Measurements from ENCODE around the gene CDNF.

Gene CDNF

DNA sequence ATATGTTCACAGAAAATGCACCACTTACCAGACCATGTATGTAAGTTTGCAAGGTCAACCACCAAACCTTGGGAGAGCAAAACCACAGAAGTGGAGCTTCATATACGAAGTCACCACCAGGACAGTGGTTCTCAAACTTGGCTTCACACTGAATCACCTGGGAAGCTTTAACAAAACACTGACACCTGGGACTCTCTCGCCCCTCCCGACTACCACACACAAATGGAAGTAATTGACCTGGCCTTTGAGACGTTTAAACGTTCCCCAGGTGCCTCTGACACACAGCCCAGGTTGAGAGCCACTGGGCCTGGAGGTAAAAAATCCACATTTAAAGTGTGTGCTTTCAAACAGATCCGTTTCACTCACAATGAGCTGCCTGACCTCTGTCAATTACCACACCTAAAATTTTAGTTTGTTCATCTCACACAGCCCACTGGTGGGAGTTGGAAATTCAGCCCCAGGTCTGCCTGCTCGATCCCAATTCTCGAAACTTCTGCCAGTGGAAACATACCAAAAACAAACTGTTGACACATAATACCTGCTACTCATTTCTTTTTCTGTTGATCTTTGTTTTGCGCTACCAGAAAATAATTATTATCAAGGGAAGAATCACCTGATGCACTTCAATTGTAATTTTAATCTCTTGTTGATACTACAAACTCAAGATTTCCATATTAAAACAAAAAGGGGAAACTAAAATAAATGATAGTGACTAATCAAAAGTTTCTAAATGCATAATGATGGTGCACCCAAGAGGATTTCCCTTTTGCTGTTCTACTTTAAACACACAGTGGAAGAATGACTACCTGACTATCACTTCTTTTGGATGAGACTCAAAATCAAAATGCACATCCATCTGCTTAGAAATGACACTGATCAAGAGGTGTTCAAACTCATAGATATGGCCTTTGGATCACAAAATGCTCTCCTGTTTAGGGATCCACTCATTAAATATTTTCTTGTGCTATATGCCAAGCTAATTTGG, 26.6 kb downstream of the CDNF start:
- in situ Hi-C loops (cut with HindIII; ENCODE audit: low pct_ligation_motif_present, low pct_unique_long_range_greater_than_20kb, low sequenced_read_pairs): no loop called here

DNA sequence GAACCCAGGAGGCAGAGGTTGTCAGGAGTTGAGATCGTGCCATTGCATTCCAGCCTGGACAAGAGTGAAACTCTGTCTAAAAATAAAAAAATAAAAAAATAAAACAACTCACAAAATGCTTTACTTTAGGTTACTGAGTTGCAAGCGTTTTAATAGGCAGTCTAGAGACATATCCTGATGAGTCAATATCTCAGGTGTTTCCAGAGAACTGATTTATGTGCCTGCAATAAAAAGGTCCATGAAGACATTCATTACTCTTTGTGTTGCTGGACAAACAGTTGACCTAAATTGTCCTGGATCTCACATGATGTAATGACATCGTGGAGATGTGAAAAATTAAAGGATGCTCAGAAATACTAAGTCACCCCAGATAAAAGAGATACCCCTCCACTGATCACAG, 31.5 kb downstream of the CDNF start:
- in situ Hi-C loops (cut with HindIII; ENCODE audit: low pct_ligation_motif_present, low pct_unique_long_range_greater_than_20kb, low sequenced_read_pairs): no loop called here
- DNase-seq: no peak

More for the DNA sequence above, 26.6 kb downstream of the CDNF start:
- no peak for DNase-seq

DNA sequence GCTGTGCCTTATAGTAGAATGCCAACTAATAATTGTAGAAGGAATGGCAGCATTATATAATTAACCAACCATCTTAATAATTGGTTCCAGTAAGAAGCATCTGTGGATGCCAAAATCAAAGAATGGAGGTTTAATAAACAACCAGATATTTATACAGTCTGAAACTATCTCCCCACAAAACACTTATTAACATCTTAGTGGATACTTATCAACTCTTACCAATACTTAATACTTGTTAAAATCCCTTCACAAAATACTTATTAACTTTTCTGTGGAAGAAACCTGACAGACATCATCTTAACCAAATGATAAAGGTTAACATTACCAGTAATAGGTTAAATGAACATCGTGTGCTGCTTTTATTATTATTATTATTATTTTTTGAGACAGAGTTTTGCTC, 34.0 kb downstream of the CDNF start:
- no peak for DNase-seq
- in situ Hi-C loops (cut with HindIII; ENCODE audit: low pct_ligation_motif_present, low pct_unique_long_range_greater_than_20kb, low sequenced_read_pairs): no loop called here

DNA sequence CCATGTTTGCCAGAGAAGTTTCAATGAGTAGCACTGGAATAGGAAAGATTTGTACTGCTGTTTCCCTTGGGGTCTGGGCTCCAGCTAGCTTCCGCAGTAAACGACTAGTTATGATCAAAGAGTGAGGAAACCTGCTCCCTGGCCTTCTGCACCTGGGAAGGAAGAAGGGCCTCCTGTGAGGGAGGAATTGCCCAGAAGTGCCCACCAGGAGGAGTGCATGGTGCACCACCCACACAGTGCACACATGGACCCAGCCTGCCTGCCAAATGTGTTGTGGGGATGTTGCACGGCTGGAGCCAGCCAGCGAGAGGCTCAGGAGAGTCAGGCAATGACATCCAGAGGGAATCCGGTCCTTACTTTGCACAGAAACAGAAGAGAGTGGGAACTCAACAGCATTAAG, 36.1 kb downstream of the CDNF start:
- DNase-seq: no peak
- in situ Hi-C loops (cut with HindIII; ENCODE audit: low pct_ligation_motif_present, low pct_unique_long_range_greater_than_20kb, low sequenced_read_pairs): no loop called here

DNA sequence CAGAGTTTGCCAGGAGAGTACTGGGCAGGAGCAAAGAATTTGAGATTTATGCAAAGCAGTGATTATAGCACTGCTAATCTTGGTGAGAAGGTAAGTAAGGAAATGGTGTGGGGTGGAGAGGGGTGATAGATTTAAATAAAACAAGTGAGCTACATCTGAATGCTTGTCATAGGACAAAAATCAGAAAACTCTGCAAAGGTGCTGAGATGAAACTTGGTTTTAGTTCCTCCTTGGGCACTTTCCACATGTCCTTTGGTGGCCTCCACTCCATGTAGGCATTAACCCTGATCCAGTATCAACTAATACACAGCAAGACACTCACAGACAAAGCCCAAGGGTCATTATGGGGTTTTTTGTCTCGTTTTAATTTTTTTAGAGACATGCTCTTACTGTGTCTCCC, 37.4 kb downstream of the CDNF start:
- in situ Hi-C loops (cut with HindIII; ENCODE audit: low pct_ligation_motif_present, low pct_unique_long_range_greater_than_20kb, low sequenced_read_pairs): no loop called here

DNA sequence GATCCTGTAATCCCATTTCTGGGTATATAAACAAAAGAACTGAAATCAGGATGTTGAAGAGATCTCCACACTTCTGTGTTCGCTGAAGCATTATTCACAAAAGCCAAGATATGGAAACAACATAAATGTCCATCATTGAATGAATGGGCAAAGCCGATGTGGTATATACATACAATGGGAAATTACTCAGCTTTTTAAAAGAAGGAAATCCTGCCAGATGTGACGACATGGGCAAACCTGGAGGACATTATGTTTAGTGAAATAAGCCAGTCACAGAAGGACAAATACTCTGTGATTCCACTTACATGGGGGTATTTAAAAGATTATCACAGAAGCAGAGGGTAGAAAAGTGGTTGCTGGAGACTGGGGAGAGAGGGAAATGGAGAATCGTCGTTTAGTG, 39.2 kb downstream of the CDNF start:
- in situ Hi-C loops (cut with HindIII; ENCODE audit: low pct_ligation_motif_present, low pct_unique_long_range_greater_than_20kb, low sequenced_read_pairs): no loop called here
- DNase-seq: no peak

More for the DNA sequence above, 37.4 kb downstream of the CDNF start:
- DNase-seq: no peak

DNA sequence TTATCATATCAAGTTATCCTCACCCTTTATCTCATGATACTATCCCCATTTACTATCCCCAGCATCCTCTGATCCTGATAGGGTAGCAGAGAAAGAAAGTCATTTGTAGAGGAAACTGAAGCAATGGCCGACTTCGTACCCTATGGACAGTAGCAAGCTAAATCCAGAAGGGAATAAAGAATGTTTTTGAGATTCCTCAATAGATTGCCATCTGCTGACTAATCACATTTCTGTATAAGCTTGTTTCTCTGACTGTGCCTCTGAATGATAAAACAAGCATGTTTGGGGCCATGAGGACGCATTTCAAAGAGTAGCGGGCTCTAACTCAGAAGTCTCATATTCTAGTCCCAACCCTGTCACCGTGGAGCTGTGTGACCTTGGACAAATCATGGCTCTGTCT, 49.9 kb downstream of the CDNF start:
- in situ Hi-C loops (cut with HindIII; ENCODE audit: low pct_ligation_motif_present, low pct_unique_long_range_greater_than_20kb, low sequenced_read_pairs): no loop called here
- DNase-seq: no peak

DNA sequence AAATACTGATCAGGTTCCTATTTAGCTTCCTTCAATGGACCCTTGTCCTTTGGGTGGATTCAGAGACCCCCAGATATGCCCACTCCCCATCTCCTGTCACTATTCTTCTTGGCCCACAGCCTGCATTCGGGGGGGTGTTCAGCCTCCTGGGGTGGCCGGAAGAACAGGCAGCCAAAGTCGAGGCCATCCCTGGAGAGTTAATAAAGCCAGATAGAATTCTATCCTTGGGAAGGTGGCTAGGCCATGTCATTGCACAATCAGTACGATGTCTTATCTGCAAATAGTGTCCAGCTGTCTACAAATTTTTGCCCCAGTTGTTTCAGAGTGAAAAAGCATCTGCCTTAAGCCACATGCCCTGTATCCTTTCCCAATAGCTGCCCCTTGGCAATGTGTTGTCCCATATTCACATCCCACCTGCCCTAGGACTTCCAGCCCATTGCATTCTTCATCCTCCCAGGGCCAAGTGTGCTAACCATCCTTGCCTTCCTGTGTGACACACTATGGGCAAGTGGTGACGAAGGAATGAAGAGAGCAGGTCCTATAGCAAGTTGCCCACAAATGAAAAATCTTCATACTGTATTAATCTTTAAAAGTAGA, 53.3 kb downstream of the CDNF start:
- in situ Hi-C loops (cut with HindIII; ENCODE audit: low pct_ligation_motif_present, low pct_unique_long_range_greater_than_20kb, low sequenced_read_pairs): no loop called here
- DNase-seq: no peak

DNA sequence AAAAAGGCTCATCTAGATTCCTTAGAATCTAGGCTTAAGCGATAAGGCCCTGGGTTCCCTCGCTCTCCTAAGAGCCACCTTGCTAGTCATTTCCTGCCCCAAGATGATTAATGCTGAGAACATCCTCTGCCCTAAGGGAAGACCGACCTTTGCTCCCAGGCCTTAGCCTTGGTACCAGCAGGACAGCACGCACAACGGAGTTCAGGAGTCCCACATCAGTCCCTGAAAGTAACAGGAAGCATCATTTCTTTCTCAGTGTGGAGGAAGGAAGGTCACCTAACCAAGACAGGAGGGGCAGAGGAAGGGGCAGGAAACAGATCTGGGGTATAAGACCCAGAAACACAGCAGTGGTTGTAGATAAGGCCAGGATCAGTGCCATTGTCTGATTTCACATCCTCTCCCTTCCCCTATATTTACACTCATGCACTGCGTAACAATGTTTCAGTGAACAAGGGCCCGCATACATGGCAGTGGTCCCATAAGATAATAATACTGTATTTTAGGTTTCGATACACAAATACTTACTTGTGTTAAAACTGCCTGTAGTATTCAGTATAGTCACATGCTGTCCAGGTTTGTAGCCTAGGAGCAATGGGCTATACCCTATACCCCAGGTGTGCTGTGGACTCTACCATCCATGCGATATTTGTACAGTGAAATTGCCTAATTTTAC, 55.0 kb downstream of the CDNF start:
- in situ Hi-C loops (cut with HindIII; ENCODE audit: low pct_ligation_motif_present, low pct_unique_long_range_greater_than_20kb, low sequenced_read_pairs): no loop called here
- peak; percentile 86 for DNase-seq

DNA sequence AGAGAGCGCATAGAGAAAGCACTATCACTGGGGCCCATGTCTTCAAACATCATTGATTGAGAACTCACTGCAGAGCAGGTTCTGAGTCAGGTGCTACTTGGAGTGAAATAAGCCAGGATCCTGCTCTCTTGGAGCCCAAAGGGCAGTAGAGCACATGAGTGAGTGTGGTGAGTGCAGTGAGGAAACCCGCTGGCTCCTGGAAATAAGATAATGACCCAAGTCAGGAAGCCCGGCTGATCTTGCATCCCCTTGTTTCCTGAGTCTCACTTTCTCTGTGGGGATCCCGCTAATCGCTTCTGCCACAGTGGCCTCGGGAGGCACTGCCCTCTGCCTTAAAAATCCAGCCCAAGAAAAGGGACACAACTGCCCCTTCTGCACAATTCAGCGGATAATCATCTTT, 56.1 kb downstream of the CDNF start:
- no peak for DNase-seq
- in situ Hi-C loops (cut with HindIII; ENCODE audit: low pct_ligation_motif_present, low pct_unique_long_range_greater_than_20kb, low sequenced_read_pairs): no loop called here

DNA sequence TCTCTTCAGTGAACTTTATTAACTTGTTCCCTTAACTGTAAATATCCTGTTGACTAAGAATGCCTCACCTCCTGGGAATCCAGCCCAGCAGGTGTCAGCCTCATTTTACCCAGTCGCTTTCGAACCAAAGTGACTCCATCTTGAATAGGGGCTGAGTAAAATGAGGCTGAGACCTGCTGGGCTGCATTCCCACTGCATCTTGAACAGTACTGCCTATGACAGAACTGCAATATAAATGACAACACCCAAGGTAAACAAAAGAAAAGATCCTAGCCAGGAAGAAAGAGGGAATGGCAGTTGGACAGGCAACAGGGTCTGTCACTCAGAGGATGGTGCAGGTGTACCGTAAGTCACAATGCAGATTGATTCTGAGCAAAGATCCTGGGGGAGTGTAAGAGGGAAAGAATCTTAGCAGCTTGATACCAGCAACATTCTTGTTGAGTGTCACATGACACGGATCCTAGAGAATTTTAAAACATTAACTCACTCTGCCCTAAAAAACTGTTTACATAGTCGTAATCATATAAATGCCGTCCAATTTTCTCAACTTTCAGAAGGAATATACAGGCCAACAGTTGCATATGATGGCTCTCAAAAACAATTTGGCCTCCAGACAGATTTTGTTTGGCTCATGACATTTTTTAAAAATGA, 58.7 kb downstream of the CDNF start:
- DNase-seq: no peak
- in situ Hi-C loops (cut with HindIII; ENCODE audit: low pct_ligation_motif_present, low pct_unique_long_range_greater_than_20kb, low sequenced_read_pairs): no loop called here

DNA sequence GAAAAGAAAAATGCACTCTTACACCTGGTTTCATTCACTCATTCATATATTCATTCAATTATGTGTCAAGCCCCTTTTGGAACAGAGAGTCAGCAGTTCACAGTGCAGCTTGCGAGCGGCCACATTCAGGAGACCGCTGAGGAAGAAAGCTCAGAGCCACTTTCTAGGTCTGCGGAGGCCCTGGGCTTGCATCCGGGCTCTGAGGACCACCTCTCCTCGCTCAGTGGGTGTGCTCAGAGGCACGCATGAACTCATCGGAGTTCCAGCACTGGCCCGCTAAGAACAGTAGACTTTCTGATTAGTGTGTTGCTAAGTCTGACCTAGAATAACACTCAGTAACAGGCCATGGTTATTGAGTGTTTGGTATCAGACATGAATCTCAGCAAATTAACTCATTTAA, 61.3 kb downstream of the CDNF start:
- in situ Hi-C loops (cut with HindIII; ENCODE audit: low pct_ligation_motif_present, low pct_unique_long_range_greater_than_20kb, low sequenced_read_pairs): no loop called here
- DNase-seq: no peak

DNA sequence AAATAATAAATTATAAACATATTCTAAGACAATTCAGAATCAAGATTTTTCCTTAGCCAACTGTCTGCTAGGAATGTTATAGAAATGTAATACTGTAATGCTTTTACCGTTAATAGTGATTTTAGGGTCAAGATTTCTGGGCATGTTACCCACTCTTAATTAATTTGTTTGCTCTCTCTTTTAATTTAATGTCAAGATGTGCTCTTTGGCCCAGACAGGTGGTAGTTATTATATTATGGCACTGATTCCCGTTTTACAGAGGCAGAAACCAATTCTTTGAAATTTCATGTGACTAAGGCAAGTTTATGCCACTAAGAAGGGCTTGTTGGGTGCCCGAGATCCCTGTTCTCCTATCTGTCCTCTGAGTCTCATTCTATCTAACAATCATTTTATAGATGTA, 62.2 kb downstream of the CDNF start:
- DNase-seq: no peak
- in situ Hi-C loops (cut with HindIII; ENCODE audit: low pct_ligation_motif_present, low pct_unique_long_range_greater_than_20kb, low sequenced_read_pairs): no loop called here

DNA sequence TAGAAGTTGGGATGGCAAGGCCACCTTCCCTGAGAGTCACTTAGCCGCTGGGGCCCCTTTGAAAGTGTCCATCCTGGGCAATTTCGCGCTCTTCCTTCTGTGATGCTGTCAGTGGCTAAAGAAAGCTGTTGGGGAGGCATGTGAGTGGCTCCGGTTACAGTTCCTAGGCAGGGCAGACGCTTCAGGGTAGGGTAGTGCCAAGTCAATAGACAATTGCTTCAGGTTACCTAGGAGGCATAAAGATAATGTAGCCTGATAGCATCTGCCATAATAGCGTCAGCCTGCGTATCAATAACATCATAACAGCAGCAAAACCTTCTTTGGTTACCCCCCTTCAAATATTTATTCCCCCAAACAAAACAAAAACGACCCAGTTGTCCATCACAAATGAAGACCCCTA, 63.0 kb downstream of the CDNF start, which contains the start of gene FAM107B:
Gene FAM107B (minus strand): TSS at position 101 of the 400 bp plus-strand sequence. CDS start 234 bp downstream, outside the sequence.
- peak; percentile 48 for DNase-seq
- in situ Hi-C loops (cut with HindIII; ENCODE audit: low pct_ligation_motif_present, low pct_unique_long_range_greater_than_20kb, low sequenced_read_pairs): no loop called here

DNA sequence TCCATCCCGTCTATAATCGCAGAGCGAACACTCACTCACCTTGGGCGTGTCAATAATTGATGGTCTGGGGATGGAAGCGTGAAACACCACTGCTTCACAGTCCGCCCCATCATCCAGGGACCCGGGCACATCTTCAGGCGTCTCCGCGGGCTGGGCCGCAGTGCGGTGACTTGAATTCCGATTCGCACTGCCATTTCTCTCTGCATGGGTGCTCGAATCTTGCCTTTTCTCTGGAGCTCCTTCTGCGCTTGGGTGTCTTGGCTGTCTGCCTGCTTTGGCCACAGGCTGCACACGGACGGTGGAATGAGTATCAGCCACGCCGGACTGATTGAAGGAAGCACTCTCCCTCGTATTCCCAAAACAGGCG, 63.6 kb downstream of the CDNF start:
- in situ Hi-C loops (cut with HindIII; ENCODE audit: low pct_ligation_motif_present, low pct_unique_long_range_greater_than_20kb, low sequenced_read_pairs): no loop called here
- DNase-seq: peak; percentile 74

DNA sequence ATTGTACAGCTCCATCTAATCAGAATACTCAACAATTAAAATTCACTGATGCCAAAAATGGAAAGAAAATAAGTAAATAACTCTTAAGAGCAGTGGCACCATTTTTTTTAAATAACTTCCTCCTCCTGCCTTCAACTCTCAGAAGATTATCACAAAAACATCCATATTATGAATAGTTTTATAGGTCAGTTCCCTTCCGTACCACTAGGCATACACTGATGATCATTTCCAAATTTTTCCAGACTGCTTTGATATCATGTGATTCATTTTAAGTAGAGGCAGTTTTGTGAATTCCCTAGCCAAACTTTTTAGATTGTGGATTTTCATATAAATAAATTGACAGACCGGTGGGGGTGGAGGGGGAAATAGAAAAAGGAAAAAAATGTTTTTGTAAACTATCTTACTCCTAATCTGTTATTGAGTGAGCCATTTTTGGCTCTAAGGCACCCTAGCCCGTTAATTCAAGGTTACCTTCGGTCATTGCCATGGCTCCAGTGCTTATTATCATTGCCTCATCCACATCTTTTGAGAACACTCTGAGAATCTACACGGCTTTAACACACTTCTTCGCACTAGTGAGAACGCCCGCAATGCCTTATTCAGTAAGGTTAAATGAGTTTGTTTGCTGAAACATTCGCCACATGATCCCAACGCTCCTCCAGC, 64.2 kb downstream of the CDNF start:
- peak; percentile 34 for DNase-seq
- in situ Hi-C loops (cut with HindIII; ENCODE audit: low pct_ligation_motif_present, low pct_unique_long_range_greater_than_20kb, low sequenced_read_pairs): no loop called here

DNA sequence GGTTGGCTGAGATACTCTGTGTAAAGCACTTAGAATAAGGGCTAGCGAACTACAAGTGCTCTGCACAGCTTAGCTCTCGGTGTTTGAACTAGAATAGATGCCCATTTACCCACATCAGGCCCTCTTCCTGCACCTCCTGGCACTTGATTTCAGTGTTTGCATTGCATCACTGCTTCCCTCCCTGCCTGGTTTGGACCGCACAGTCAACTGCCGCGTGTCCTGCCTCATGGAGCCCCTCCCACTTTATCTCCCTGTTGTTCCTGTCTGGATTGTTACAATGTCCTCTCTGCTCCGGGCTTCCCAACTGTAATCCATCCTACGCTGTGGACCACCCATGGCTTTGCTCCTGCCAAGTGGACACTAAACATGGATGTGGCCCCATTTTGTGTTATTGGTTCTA, 65.4 kb downstream of the CDNF start:
- peak; percentile 73 for DNase-seq
- in situ Hi-C loops (cut with HindIII; ENCODE audit: low pct_ligation_motif_present, low pct_unique_long_range_greater_than_20kb, low sequenced_read_pairs): no loop called here

DNA sequence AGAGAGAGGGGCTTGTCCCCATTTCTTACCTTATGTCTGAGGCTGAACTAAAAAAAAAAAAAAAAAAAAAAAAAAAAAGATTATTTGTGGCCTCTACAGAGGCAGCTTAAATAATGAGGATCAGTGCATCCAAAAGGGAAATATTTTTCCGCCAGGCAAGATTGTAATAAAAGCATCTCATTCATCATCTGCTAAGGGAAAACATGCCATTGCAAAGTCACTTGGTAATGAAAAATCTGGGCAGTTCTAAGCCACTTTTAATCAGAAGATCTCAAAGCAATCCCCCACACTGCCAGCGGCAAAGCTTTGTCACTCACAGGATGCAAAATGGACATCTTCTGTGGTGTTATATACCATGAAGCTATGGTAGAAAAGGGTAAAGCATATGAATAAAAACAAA, 66.9 kb downstream of the CDNF start:
- in situ Hi-C loops (cut with HindIII; ENCODE audit: low pct_ligation_motif_present, low pct_unique_long_range_greater_than_20kb, low sequenced_read_pairs): no loop called here
- DNase-seq: no peak

Measured in ACHN (cell line).